ENCODE results near the gene CXorf38. TPM values are rescaled to one million over a fixed set of nuclear protein-coding genes. Genes with fewer than 3 reads are reported as not detected.

The CXorf38 gene
- total and polyA plus RNA-seq, 9 of the 15 experiments (the other 6 are each of a cell fraction or from before 2014, with no cell fraction given): 1.2 to 12.8 (median 8.4) TPM

DNA sequence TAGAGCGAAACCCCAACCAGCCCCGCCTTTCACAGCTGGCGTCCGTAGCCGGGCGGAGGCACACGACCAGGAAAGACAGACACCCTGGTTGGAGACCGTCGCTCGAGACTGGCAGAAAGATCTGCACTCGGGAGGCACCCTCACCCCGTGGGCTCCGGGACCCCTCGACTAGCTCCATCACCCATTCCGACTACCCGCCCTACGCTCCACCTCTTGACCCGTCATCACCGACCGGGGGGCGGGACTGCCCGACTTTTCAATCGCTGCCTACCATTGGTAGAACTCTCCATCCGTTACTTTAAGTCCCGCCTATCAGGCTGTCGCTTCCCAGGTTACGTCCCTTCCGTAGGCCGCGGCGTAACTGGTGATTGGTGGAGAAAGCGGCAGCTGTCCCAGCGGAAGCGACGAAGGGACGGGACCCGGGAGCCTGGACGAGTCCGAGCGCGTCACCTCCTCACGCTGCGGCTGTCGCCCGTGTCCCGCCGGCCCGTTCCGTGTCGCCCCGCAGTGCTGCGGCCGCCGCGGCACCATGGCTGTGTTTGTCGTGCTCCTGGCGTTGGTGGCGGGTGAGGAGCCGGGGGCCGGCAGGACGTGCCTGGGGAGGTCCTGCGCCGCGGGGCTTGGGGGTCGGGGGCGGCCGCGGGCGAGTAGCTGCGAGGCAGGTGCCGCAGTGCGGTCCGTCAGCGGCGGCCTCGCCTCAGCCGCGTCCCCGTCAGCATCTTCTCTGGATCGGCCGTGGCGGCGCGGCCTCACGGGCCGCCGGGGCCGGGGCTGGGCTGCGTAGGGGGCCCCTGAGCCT lies 66.6 kb downstream of the CXorf38 start, which contains the start of gene ATP6AP2 (continued):
- TF ChIP-seq POLR2AphosphoS5 (IDR thresholded peaks at IDR 0.05; ENCODE audit: control insufficient read depth, insufficient read depth, low read depth, low read length) (0 out of 2 replicates have a peak, but pooled peaks have one; percentile 39), BCOR (IDR thresholded peaks at IDR 0.05) (no peak), FOXJ3 (CRISPR knock-in tag; IDR thresholded peaks at IDR 0.05) (no peak), CBFA2T2 (conservative IDR thresholded peaks at IDR 0.05) (no peak), ZNF583 (CRISPR knock-in tag; IDR thresholded peaks at IDR 0.05) (no peak), ZNF24 (IDR thresholded peaks at IDR 0.05) (no peak), ZNF316 (IDR thresholded peaks at IDR 0.05) (no peak), ZNF445 (CRISPR knock-in tag; IDR thresholded peaks at IDR 0.05; ENCODE audit: low read depth) (no peak), NCOA6 (IDR thresholded peaks at IDR 0.05) (no peak), DPF2 (IDR thresholded peaks at IDR 0.05) (no peak), MAFK (IDR thresholded peaks at IDR 0.05; ENCODE audit: low read length) (no peak), STAG1 (CRISPR knock-in tag; IDR thresholded peaks at IDR 0.05; ENCODE audit: borderline replicate concordance) (no peak), KLF10 (CRISPR knock-in tag; IDR thresholded peaks at IDR 0.05) (no peak), PML (IDR thresholded peaks at IDR 0.05; ENCODE audit: low read length) (peak; percentile 35; the same call in 1 of the 2 replicates), MECOM (CRISPR knock-in tag; IDR thresholded peaks at IDR 0.05) (no peak), RBM25 (IDR thresholded peaks at IDR 0.05; ENCODE audit: low read depth, low read length, severe bottlenecking) (peak; percentile 59)
- TF ChIP-seq, protein P1, sequence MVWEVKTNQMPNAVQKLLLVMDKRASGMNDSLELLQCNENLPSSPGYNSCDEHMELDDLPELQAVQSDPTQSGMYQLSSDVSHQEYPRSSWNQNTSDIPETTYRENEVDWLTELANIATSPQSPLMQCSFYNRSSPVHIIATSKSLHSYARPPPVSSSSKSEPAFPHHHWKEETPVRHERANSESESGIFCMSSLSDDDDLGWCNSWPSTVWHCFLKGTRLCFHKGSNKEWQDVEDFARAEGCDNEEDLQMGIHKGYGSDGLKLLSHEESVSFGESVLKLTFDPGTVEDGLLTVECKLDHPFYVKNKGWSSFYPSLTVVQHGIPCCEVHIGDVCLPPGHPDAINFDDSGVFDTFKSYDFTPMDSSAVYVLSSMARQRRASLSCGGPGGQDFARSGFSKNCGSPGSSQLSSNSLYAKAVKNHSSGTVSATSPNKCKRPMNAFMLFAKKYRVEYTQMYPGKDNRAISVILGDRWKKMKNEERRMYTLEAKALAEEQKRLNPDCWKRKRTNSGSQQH (CRISPR knock-in tag; IDR thresholded peaks at IDR 0.05): no peak
- TF ChIP-seq, protein P2, sequence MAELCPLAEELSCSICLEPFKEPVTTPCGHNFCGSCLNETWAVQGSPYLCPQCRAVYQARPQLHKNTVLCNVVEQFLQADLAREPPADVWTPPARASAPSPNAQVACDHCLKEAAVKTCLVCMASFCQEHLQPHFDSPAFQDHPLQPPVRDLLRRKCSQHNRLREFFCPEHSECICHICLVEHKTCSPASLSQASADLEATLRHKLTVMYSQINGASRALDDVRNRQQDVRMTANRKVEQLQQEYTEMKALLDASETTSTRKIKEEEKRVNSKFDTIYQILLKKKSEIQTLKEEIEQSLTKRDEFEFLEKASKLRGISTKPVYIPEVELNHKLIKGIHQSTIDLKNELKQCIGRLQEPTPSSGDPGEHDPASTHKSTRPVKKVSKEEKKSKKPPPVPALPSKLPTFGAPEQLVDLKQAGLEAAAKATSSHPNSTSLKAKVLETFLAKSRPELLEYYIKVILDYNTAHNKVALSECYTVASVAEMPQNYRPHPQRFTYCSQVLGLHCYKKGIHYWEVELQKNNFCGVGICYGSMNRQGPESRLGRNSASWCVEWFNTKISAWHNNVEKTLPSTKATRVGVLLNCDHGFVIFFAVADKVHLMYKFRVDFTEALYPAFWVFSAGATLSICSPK (IDR thresholded peaks at IDR 0.05; ENCODE audit: borderline replicate concordance): no peak
- TF ChIP-seq, protein P3, sequence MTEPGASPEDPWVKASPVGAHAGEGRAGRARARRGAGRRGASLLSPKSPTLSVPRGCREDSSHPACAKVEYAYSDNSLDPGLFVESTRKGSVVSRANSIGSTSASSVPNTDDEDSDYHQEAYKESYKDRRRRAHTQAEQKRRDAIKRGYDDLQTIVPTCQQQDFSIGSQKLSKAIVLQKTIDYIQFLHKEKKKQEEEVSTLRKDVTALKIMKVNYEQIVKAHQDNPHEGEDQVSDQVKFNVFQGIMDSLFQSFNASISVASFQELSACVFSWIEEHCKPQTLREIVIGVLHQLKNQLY (CRISPR knock-in tag; conservative IDR thresholded peaks at IDR 0.05): no peak
- TF ChIP-seq, protein P4, sequence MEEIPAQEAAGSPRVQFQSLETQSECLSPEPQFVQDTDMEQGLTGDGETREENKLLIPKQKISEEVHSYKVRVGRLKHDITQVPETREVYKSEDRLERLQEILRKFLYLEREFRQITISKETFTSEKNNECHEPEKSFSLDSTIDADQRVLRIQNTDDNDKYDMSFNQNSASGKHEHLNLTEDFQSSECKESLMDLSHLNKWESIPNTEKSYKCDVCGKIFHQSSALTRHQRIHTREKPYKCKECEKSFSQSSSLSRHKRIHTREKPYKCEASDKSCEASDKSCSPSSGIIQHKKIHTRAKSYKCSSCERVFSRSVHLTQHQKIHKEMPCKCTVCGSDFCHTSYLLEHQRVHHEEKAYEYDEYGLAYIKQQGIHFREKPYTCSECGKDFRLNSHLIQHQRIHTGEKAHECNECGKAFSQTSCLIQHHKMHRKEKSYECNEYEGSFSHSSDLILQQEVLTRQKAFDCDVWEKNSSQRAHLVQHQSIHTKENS (CRISPR knock-in tag; IDR thresholded peaks at IDR 0.05): no peak
- TF ChIP-seq, protein P5, sequence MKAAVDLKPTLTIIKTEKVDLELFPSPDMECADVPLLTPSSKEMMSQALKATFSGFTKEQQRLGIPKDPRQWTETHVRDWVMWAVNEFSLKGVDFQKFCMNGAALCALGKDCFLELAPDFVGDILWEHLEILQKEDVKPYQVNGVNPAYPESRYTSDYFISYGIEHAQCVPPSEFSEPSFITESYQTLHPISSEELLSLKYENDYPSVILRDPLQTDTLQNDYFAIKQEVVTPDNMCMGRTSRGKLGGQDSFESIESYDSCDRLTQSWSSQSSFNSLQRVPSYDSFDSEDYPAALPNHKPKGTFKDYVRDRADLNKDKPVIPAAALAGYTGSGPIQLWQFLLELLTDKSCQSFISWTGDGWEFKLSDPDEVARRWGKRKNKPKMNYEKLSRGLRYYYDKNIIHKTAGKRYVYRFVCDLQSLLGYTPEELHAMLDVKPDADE (conservative IDR thresholded peaks at IDR 0.05; ENCODE audit: control insufficient read depth, low read depth, low read length): peak; percentile 56; the same call in 1 of the 2 replicates

All from K562 (cell line).